ENCODE measurements around the gene CENPO.

Gene CENPO

GRCh38 chr2:24861500-24861899 is 68.3 kb downstream of the CENPO start:
- DNase-seq (ENCODE audit: low read depth in 2 of 2) = no peak

GRCh38 chr2:24863641-24864040 is 70.4 kb downstream of the CENPO start:
- DNase-seq (ENCODE audit: low read depth in 2 of 2) = no peak

GRCh38 chr2:24866946-24867345 is 73.7 kb downstream of the CENPO start:
- DNase-seq (ENCODE audit: low read depth in 2 of 2) = no peak

GRCh38 chr2:24870440-24870839 is 77.2 kb downstream of the CENPO start:
- DNase-seq (ENCODE audit: low read depth in 2 of 2) = no peak

GRCh38 chr2:24870891-24871705 is 77.9 kb downstream of the CENPO start:
- DNase-seq (ENCODE audit: low read depth in 2 of 2) = no peak

GRCh38 chr2:24871852-24872333 is 78.7 kb downstream of the CENPO start:
- DNase-seq (ENCODE audit: low read depth in 2 of 2) = no peak
